Parathyroid adenoma (tissue), 2 donors: ENCODE data around the gene DDRGK1.

ENCODE experiments used
- H2AFZ ChIP-seq: fragments of 300-600 bp; sonication (generic); one replicate; pipeline ENCODE4 v1.7.0; 2017; ENCODE audit warnings: antibody characterized with exemption, mild to moderate bottlenecking
- H3K27ac ChIP-seq: fragments of 300-600 bp; sonication (generic); one replicate; pipeline ENCODE4 v1.7.0; 2017
- H3K27me3 ChIP-seq: fragments of 300-600 bp; sonication (generic); one replicate; pipeline ENCODE4 v1.7.0; 2017; ENCODE audit warnings: low read length; ENCODE audit not compliant: control insufficient read depth, insufficient read depth
- H3K36me3 ChIP-seq: fragments of 300-600 bp; sonication (generic); one replicate; pipeline ENCODE4 v1.7.0; 2017; ENCODE audit warnings: low read length; ENCODE audit not compliant: control insufficient read depth, insufficient read depth
- H3K4me1 ChIP-seq: fragments of 300-600 bp; sonication (generic); one replicate; pipeline ENCODE4 v1.7.0; 2017; ENCODE audit warnings: control low read depth
- H3K4me2 ChIP-seq: fragments of 300-600 bp; sonication (generic); one replicate; pipeline ENCODE4 v1.7.0; 2017; ENCODE audit warnings: low read length
- H3K4me3 ChIP-seq: fragments of 300-600 bp; sonication (generic); one replicate; pipeline ENCODE4 v1.7.0; 2017; ENCODE audit warnings: low read depth, low read length
- H3K79me2 ChIP-seq: fragments of 300-600 bp; sonication (generic); one replicate; pipeline ENCODE4 v1.7.0; 2017; ENCODE audit warnings: control low read depth
- H3K9ac ChIP-seq: fragments of 300-600 bp; sonication (generic); one replicate; pipeline ENCODE4 v1.7.0; 2017; ENCODE audit warnings: mild to moderate bottlenecking
- H3K9me3 ChIP-seq: fragments of 300-600 bp; sonication (generic); one replicate; pipeline ENCODE4 v1.7.0; 2017; ENCODE audit warnings: low read length; ENCODE audit not compliant: control insufficient read depth
- TF ChIP-seq, protein P1 (sequence below): fragments of 300-600 bp; sonication (generic); IDR thresholded peaks from one replicate; pipeline ENCODE4 v1.7.0; 2017; ENCODE audit warnings: antibody characterized with exemption, mild to moderate bottlenecking
- donor health status: primary hyperparathyroidism.

Gene DDRGK1

DNA sequence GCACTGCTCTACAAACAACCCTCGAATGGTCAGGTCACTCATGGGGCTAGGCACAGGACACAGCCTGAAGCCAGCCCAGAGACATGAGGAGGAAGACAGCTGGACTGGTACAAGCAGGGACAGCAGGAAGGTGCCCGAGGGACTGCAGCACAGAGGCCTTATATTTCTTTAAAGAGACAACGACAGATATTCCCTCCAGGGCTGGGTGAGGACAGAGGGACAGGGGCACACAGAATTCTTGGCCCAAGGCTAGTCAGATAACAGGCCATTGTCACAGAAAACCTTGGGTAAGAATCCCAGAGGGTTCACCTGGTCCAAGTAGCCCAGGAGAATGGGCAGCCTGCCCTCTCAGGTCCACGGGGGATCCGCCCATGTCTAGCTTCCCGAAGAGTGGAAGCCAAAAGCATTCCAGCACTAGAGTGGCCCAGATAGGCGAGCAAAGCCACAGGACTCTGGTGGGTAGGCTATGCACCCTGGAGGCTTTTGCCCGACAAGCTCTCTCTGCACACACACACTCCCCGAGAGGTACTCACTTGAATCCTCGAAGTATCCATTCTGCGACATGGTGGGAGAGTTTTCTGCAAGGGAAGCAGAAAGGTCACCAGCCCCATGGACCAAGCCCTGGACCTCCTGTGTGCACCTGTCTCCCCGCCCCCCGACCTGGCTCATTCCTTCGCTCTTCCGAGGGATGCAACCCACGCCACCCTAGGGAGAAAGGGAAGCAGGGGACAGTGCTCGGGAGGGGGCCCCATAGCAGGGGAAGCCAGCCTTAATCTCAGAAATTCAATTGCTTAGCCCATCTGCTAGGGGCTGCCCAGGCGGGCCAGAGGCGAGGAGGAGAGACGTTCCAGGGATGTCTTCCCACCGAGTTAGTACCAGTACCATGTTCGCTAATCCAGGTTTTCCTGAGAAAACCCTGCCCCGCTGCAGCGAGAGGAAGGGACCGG lies 32.8 kb upstream of the DDRGK1 start:
- Histone ChIP-seq H3K27me3 (no peaks in the 10 kb centered on the region), H3K36me3 (no peaks in the 10 kb centered on the region), H3K9me3 (no peaks in the 10 kb centered on the region), H3K9ac (no peak overlapping the region), H2AFZ (no peak overlapping the region), H3K79me2 (no peaks in the 10 kb centered on the region), H3K4me1 (no peaks in the 10 kb centered on the region), H3K4me3 (no peak overlapping the region), H3K4me2 (no peak overlapping the region), H3K27ac (no peak overlapping the region)
- TF ChIP-seq, protein P1, sequence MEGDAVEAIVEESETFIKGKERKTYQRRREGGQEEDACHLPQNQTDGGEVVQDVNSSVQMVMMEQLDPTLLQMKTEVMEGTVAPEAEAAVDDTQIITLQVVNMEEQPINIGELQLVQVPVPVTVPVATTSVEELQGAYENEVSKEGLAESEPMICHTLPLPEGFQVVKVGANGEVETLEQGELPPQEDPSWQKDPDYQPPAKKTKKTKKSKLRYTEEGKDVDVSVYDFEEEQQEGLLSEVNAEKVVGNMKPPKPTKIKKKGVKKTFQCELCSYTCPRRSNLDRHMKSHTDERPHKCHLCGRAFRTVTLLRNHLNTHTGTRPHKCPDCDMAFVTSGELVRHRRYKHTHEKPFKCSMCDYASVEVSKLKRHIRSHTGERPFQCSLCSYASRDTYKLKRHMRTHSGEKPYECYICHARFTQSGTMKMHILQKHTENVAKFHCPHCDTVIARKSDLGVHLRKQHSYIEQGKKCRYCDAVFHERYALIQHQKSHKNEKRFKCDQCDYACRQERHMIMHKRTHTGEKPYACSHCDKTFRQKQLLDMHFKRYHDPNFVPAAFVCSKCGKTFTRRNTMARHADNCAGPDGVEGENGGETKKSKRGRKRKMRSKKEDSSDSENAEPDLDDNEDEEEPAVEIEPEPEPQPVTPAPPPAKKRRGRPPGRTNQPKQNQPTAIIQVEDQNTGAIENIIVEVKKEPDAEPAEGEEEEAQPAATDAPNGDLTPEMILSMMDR = no peak

DNA sequence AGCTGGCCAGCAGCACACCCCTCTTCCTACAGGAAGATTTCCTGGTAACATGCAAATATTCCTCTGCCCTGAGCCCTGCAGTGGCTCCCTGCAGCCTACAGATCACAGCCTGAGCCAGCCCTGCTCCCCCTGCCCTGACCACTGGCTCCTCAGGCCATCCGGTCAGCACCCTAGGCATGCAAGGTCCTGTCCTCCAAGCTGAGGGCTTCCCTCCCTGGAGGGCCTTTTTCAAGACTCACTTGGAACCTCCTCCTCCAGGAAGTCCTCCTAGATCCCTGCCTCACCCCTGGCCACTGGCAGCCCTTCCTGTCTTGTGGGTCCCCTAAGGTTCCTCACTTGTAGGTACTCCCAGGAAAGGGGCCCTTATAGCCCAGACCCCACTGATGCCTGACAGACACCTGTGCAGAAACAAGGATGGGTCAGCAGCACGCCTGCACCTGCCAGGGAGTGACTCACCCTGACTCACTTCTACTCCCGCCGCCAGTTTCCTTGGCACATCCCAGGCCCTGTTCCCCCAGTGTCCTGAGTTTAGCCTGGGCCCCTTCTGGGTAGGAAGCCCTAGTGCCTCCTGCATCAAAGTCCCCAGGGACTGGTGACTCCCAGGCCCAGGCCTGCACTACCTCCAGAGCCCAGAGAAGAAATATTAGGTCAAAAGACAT lies 31.3 kb upstream of the DDRGK1 start:
- Histone ChIP-seq H3K27me3 (no peaks in the 10 kb centered on the region), H3K9me3 (no peaks in the 10 kb centered on the region), H3K36me3 (no peaks in the 10 kb centered on the region), H3K4me3 (no peak overlapping the region), H3K4me2 (no peak overlapping the region), H3K27ac (no peak overlapping the region), H3K9ac (no peak overlapping the region), H3K4me1 (no peaks in the 10 kb centered on the region), H3K79me2 (no peaks in the 10 kb centered on the region), H2AFZ (no peak overlapping the region)
- TF ChIP-seq, protein P1 = no peak

DNA sequence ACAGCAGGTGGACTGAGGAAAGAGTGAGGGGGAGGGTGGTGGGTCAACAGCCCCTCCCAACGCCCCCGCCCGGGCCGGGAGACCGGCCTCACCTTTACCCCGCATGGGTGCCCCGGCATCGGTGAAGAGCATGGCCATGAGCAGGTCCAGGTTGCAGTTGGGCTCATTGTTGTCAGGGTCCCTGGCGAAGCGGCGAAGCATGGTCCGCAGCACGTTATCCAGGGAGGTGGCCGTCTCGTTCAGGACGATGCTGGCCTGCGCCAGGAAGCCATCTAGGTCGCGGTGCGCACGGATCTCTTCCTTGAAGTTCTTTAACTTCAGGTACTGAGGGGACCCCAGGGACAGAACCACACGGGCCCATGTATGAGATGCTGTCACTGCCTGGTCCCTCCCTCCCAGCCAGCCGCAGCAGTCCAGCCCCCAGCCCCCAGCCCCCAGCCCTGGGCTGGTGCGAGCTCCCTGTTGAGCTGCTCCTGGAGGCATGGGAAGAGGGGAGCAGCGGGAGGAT lies 29.6 kb upstream of the DDRGK1 start:
- H3K4me1 ChIP-seq = no peaks in the 10 kb centered on the region
- H3K9ac ChIP-seq = no peak overlapping the region
- no peak overlapping the region for H3K4me3 ChIP-seq
- no peaks in the 10 kb centered on the region for H3K27me3 ChIP-seq
- TF ChIP-seq, protein P1 = no peak
- no peak overlapping the region for H3K4me2 ChIP-seq
- H3K9me3 ChIP-seq = no peaks in the 10 kb centered on the region
- H3K27ac ChIP-seq = no peak overlapping the region
- H3K36me3 ChIP-seq = no peaks in the 10 kb centered on the region
- H2AFZ ChIP-seq = no peak overlapping the region
- no peaks in the 10 kb centered on the region for H3K79me2 ChIP-seq

DNA sequence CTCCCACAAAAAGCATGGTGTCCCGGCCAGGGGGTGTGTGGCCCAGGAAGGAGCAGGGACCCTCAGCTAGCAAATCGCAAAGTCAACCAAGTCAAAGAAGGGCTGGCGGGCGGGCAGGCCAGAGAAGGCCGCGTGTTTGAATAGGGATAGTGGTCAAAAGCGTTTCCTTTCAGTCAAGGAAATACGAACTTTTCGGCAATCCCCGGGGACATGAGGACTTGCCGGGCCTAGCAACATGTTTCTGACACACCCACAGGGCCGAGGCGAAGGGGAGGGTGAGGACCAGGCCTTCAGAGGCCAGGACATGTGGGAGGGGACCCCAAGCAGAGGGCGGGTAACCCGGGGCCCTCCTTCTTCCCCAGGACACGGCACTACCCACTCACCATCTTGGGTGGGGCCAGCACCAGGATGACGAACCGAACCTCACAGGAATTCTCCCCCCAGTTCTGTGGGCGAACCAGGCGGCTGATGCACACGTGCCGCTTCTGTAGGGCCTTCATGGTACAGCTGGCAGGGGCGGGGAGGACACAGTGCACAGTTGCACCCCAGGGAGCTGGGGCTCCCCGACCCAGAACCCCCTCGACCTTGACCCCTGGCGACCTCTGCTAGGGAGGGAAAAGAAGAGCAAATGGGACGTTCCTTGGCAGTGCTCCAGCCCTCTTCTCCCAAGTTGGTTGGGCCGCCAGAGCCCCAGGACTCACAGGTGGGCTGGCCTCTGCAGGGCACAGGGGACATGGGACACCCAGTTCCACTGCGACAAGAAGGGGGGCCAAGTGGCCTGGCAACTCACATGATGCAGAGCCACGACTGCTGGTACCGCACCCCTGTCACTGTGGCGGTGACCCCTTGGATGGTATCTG lies 28.9 kb upstream of the DDRGK1 start:
- H3K27ac ChIP-seq = no peak overlapping the region
- TF ChIP-seq, protein P1 = no peak
- no peak overlapping the region for H3K9ac ChIP-seq
- H3K4me2 ChIP-seq = no peak overlapping the region
- no peaks in the 10 kb centered on the region for H3K36me3 ChIP-seq
- no peak overlapping the region for H3K4me3 ChIP-seq
- no peak overlapping the region for H2AFZ ChIP-seq
- no peaks in the 10 kb centered on the region for H3K27me3 ChIP-seq
- no peaks in the 10 kb centered on the region for H3K9me3 ChIP-seq
- no peaks in the 10 kb centered on the region for H3K4me1 ChIP-seq
- no peaks in the 10 kb centered on the region for H3K79me2 ChIP-seq
